Heart right ventricle (tissue), 16 donors: Measurements from ENCODE around the gene NUDT4. TPM values are rescaled to one million over a fixed set of nuclear protein-coding genes. Genes with fewer than 3 reads are reported as not detected.
"Not testable (repeated sequence)": the region's sequence is repeated elsewhere in the genome, so short reads cannot be mapped to it uniquely, and the experiment has no call there.

Experiments
- ATAC-seq, 8 donors: fragments of 200-7000 bp; cut with Tn5 transposase; one replicate each; pipeline ENCODE4 v1.9.1; 2020; ENCODE audit warnings: mild to moderate bottlenecking in 8 of 8, moderate library complexity in 8 of 8, moderate number of reproducible peaks in 1 of 8
- DNase-seq, 2 donors: peaks; one replicate each; pipeline ENCODE4 v3.0.0-alpha.2; 2020
- H3K27ac ChIP-seq, 10 donors: fragments of 200-600 bp; sonication (generic) in 2 of 10; one replicate each; pipeline versions ENCODE4 v1.5.0 to v1.8.0; 2020 to 2022; ENCODE audit warnings: mild to moderate bottlenecking in 3 of 10
- H3K27me3 ChIP-seq, 7 donors: fragments of 200-600 bp; one replicate each; pipeline ENCODE4 v1.8.0; 2021 to 2022; ENCODE audit warnings: mild to moderate bottlenecking in 2 of 7
- H3K36me3 ChIP-seq, 9 donors: fragments of 200-600 bp; sonication (generic) in 1 of 9; one replicate each; pipeline versions ENCODE4 v1.5.0 to v1.8.0; 2020 to 2022; ENCODE audit warnings: mild to moderate bottlenecking in 2 of 9
- H3K4me1 ChIP-seq, 9 donors: fragments of 200-600 bp; sonication (generic) in 1 of 9; one replicate each; pipeline versions ENCODE4 v1.5.0 to v1.8.0; 2020 to 2022; ENCODE audit warnings: mild to moderate bottlenecking in 4 of 9
- H3K4me3 ChIP-seq, 10 donors: fragments of 200-600 bp; sonication (generic) in 2 of 10; one replicate each; pipeline versions ENCODE4 v1.5.0 to v1.8.0; 2020 to 2022; ENCODE audit warnings: mild to moderate bottlenecking in 7 of 10, moderate library complexity in 2 of 10
- H3K9me3 ChIP-seq, 11 donors: fragments of 200-600 bp in 10 of 11; sonication (generic) in 2 of 11; one replicate each; pipeline versions ENCODE4 v1.5.0 to v1.8.0; 2013 to 2022; ENCODE audit warnings: mild to moderate bottlenecking in 2 of 11, control low read depth in 1 of 11, moderate library complexity in 1 of 11
- WGBS, 2 donors: extraction: QIAGEN DNeasy Blood & Tissue Kit; methylation state at CpG; one replicate each; pipeline ENCODE4 v1.1.7; 2013; ENCODE audit warnings: inconsistent platforms in 1 of 2; 5-methylcytosine and 5-hydroxymethylcytosine counted together
- intact Hi-C, 10 donors: fragments of 100-400 bp; cut with DNase I; formaldehyde crosslinking; loops; one replicate each; pipeline versions ENCODE4 v1.11.1 to v1.14.2; 2022
- polyA plus RNA-seq, 2 donors: library from polyadenylated mRNA; stranded (reverse); fragments of 200-250 nt; gene quantifications; one replicate each; pipeline ENCODE4 v1.2.3, GENCODE V29; 2013
- total RNA-seq, 10 donors: library from RNA; stranded (reverse); fragmentation: NEBNext Ultra II Directional in 3 of 10; extraction: Animal tissue kit (Norgen Biotek cat#: 25700) in 3 of 10; gene quantifications; one replicate each; pipeline versions ENCODE4 v1.2.1 to v1.2.4, GENCODE V29; 2021 to 2023
- TF ChIP-seq, protein P1 (sequence below), 9 donors: fragments of 200-600 bp; sonication (generic) in 2 of 9; IDR thresholded peaks; one replicate each; pipeline versions ENCODE4 v1.5.0 to v1.8.0; 2021 to 2022; ENCODE audit warnings: antibody characterized with exemption in 9 of 9, mild to moderate bottlenecking in 5 of 9, moderate library complexity in 1 of 9
- donor health status: Arrhythmogenic right ventricular cardiomyopathy.
- donor health status: ischemic (EF 13 %, LVEDD 7.1; RV severe dilation, severe dysfunction).
- donor health status: healthy with polysubstance abuse.
- donor health status: DM: no; HTN: yes; CAD: no.
- donor health status: DM: no; HTN: no; CAD: no.
- donor health status: ischemic (EF 25% LVEDD 6.9; RV normal size, moderate dysfunction).
- donor health status: ischemic (EF 25% LVEDD 5.7; RV mildly dilated, moderate dysfunction).
- donor health status: healthy.
- donor health status: DM: yes; HTN: yes; CAD: no.
- donor health status: Ischemic cardiomyopathy.
- donor health status: ischemic (EF 35%, LVEDD 5.7; RV mildly dilated, moderate dysfunction).
- donor health status: nonischemic (EF 11% LVEDD 7.7; RV severe dilation, severe dysfunction).
- donor health status: DM: yes; HTN: yes; CAD: no.
- donor health status: PGD.
- donor health status: ischemic (EF 29% LVEDD 5.4; RV normal size, mild dysfunction).
- donor health status: nonischemic (EF 23%, LVEDD 6.1; RV moderate dilation, normal function).

The NUDT4 gene
- total and polyA plus RNA-seq, 12 donors, result 61.1 to 663 (median 210) TPM

DNA sequence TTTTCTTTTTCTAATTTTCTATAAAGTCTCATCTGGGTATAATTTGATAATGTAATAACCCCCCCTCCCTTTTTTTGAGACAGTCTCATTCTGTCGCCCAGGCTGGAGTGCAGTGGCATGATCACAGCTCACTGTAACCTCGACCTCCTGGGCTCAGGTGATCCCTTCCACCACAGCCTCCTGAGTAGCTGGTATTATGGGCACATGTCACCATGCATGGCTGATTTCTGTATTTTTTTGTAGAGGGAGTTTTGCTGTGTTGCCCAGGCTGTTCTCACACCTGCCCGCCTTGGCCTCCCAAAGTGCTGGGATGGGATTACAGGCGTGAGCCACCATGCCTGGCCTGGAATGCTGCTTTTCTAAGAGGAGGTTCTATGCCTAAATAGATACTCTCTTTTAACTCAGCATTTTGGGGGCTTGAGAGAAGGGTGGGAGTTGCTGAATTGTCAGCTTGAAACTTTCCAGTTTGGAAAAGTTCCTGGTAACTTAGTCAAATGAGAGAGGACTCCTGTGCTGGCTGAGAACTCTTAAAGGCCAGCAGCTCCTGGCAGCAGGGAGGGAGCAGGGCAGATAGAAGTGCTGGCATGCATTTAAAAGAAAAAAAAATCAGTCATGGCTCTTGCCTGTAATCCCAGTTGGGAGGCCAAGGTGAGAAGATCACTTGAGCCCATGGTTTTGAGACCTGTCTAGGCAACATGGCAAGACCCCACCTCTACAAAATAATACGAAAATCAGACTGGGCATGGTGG lies 13.0 kb downstream of the NUDT4 start:
- DNase-seq, result no peak
- Histone ChIP-seq H3K27ac (peak overlapping the region in 9 of 10 donors; percentile 1 to 68 (median 47)), H3K9me3 (no peaks in the 10 kb centered on the region), H3K27me3 (no peaks in the 10 kb centered on the region), H3K4me1 (peaks cover 2 to 76% (median 45%) of the 10 kb centered on the region in 9 donors), H3K4me3 (no peak overlapping the region), H3K36me3 (peaks cover 0 to 48% (median 0%) of the 10 kb centered on the region in 9 donors)
- WGBS, 2 donors, result 57 to 67% methylated on average over 5 of the region's 5 CpGs
- intact Hi-C loops, result loop anchor here in 4 of 10 donors (10.0 kb wide), 4 partner anchors 366 to 606 kb away; no protein-coding TSS in a partner anchor
- TF ChIP-seq, protein P1, sequence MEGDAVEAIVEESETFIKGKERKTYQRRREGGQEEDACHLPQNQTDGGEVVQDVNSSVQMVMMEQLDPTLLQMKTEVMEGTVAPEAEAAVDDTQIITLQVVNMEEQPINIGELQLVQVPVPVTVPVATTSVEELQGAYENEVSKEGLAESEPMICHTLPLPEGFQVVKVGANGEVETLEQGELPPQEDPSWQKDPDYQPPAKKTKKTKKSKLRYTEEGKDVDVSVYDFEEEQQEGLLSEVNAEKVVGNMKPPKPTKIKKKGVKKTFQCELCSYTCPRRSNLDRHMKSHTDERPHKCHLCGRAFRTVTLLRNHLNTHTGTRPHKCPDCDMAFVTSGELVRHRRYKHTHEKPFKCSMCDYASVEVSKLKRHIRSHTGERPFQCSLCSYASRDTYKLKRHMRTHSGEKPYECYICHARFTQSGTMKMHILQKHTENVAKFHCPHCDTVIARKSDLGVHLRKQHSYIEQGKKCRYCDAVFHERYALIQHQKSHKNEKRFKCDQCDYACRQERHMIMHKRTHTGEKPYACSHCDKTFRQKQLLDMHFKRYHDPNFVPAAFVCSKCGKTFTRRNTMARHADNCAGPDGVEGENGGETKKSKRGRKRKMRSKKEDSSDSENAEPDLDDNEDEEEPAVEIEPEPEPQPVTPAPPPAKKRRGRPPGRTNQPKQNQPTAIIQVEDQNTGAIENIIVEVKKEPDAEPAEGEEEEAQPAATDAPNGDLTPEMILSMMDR (IDR thresholded peaks at IDR 0.05), result no peak
- peak in 7 of 8 donors; percentile 32 to 74 (median 50) for ATAC-seq

DNA sequence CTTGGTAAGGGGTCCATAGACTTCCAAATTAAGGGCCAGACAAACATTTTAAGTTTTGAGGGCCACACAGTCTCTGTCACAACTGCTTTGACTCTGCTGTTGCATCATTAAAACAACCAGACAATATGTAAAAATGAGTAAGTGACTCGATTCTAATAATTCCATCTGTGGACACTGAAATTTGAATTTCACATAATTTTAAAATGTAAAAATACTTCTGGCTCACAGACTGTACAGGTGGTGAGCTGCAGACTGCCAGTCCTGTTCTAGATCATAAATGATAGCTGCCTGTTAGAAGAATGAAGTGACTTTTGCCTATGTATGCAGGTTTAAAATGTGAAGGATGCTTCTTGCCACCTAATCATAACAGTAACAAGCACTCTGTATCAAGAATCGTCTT lies 15.7 kb downstream of the NUDT4 start:
- ATAC-seq (no peak), DNase-seq (no peak)
- no peaks in the 10 kb centered on the region for H3K27me3 ChIP-seq
- H3K4me3 ChIP-seq, result no peak overlapping the region
- TF ChIP-seq, protein P1 (IDR thresholded peaks at IDR 0.05), result no peak
- H3K27ac ChIP-seq, result peak overlapping the region in 1 of 10 donors; percentile 2
- H3K4me1 ChIP-seq, result peaks cover 5 to 59% (median 43%) of the 10 kb centered on the region in 9 donors
- intact Hi-C loops, result loop anchor here in 4 of 10 donors (10.0 kb wide), 4 partner anchors 369 to 609 kb away; no protein-coding TSS in a partner anchor
- H3K36me3 ChIP-seq, result peaks cover 0 to 66% (median 15%) of the 10 kb centered on the region in 9 donors
- 45 to 57% methylated on average over 2 of the region's 2 CpGs for WGBS, 2 donors
- no peaks in the 10 kb centered on the region for H3K9me3 ChIP-seq

DNA sequence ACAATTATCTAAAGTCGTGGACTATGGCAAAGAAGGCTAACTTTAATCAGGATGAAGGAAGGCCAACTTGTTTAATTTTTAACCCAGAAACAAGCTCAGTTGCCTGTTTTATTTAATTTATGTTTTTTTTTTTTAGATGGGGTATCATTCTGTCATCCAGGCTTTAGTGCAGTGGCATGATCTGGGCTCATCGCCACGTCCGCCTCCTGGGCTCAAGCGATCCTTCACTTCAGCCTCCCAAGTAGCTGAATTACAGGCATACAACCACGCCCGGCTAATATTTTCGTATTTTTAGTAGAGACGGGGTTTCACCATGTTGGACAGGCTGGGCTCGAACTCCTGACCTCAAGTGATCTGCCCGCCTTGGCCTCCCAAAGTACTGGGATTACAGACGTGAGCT lies 19.7 kb downstream of the NUDT4 start:
- DNase-seq, result no peak
- intact Hi-C loops, result loop anchor here in 9 of 10 donors (2.0 to 10.0 kb wide), 7 partner anchors 370 to 613 kb away; no protein-coding TSS in a partner anchor
- H3K36me3 ChIP-seq, result peaks cover 0 to 70% (median 15%) of the 10 kb centered on the region in 9 donors

DNA sequence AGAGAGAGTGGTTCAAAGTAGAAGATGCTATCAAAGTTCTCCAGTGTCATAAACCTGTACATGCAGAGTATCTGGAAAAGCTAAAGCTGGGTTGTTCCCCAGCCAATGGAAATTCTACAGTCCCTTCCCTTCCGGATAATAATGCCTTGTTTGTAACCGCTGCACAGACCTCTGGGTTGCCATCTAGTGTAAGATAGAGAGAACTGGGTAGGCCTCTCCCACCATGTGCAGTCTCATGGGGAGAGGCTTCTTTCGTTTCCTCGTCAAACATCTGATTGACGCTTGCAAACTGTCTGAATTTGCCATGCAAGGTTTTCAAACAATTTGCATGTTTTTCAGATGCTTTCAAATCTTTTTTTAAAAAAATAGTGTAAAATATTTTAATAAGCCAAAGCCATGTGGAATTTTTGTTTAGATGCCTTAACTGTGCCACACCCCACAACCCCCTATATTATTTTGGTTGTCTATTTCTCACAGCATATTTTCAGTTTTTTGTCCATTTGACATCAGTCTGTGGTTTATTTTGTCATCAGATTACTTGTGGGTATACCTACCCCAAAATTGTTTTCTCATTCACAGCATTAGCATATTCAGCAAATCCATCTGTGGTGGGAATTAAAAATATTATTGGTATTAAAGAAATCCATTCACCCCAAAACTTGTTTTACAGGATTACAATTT lies 21.6 kb downstream of the NUDT4 start:
- Histone ChIP-seq H3K36me3 (peaks cover 0 to 81% (median 15%) of the 10 kb centered on the region in 9 donors), H3K4me1 (peaks cover 0 to 28% (median 12%) of the 10 kb centered on the region in 9 donors)
- not testable (repeated sequence) for DNase-seq, H3K27me3 ChIP-seq, H3K27ac ChIP-seq, H3K4me3 ChIP-seq, H3K9me3 ChIP-seq
- no CpG with 5 or more reads among the region's 5 CpGs for WGBS, 2 donors
- intact Hi-C loops, result loop anchor here in 9 of 10 donors (5.0 to 10.0 kb wide), 6 partner anchors 372 to 615 kb away; no protein-coding TSS in a partner anchor
- ATAC-seq, result peak in 7 of 8 donors; percentile 77 to 96 (median 85)

More for the DNA sequence above, 19.7 kb downstream of the NUDT4 start:
- no peak for ATAC-seq
- Histone ChIP-seq H3K27ac (peak overlapping the region in 1 of 10 donors; percentile 59), H3K27me3 (no peaks in the 10 kb centered on the region), H3K4me1 (peaks cover 0 to 23% (median 17%) of the 10 kb centered on the region in 9 donors), H3K9me3 (no peaks in the 10 kb centered on the region), H3K4me3 (no peak overlapping the region)
- 64 to 67% methylated on average over 12 of the region's 12 CpGs for WGBS, 2 donors
- TF ChIP-seq, protein P1 (IDR thresholded peaks at IDR 0.05), result no peak
